Hepatocyte (in vitro differentiated cells): ENCODE results near the gene MAGI2.

Source experiments
- EZH2 ChIP-seq: fragments of 200-600 bp; sonication (generic); IDR thresholded peaks from 2 replicates; pipeline ENCODE4 v1.6.1; 2016; ENCODE audit warnings: antibody characterized with exemption, mild to moderate bottlenecking, borderline replicate concordance
- EZH2phosphoT487 ChIP-seq: fragments of 200-600 bp; sonication (generic); IDR thresholded peaks from one replicate; pipeline ENCODE4 v1.6.1; 2018; ENCODE audit warnings: antibody characterized with exemption, mild to moderate bottlenecking, low read depth, moderate library complexity; ENCODE audit not compliant: unreplicated experiment, severe bottlenecking
- TF ChIP-seq, protein P1 (sequence below): fragments of 200-600 bp; sonication (generic); IDR thresholded peaks from 2 replicates; pipeline ENCODE4 v1.5.1; 2016; ENCODE audit warnings: antibody characterized with exemption, mild to moderate bottlenecking; ENCODE audit not compliant: poor library complexity

DNA sequence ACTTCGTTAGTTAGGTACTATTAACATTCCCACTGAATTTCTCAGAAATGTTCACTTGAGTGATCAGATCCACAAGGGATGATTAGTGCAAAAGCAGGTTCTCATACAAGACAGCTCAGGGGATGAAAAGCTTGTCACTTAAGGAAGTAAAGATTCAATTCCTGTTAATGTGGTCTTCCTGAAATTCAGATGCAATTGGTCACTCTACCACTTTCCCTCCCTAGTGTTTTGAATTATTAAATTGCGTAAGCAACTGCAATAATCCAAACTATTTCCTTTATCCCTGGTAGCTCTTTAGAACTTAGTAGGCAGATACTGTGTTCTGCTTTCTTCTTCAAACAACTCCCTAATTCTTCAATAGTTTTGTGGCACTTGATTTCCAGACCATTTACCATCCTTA is 121.4 kb downstream of the MAGI2 start:
- TF ChIP-seq, protein P1, sequence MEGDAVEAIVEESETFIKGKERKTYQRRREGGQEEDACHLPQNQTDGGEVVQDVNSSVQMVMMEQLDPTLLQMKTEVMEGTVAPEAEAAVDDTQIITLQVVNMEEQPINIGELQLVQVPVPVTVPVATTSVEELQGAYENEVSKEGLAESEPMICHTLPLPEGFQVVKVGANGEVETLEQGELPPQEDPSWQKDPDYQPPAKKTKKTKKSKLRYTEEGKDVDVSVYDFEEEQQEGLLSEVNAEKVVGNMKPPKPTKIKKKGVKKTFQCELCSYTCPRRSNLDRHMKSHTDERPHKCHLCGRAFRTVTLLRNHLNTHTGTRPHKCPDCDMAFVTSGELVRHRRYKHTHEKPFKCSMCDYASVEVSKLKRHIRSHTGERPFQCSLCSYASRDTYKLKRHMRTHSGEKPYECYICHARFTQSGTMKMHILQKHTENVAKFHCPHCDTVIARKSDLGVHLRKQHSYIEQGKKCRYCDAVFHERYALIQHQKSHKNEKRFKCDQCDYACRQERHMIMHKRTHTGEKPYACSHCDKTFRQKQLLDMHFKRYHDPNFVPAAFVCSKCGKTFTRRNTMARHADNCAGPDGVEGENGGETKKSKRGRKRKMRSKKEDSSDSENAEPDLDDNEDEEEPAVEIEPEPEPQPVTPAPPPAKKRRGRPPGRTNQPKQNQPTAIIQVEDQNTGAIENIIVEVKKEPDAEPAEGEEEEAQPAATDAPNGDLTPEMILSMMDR = no peak
- no peak for TF ChIP-seq EZH2phosphoT487
- no peak for TF ChIP-seq EZH2
